CD4-positive, alpha-beta T cell (primary cell): ENCODE measurements around the gene PIBF1. TPM values are rescaled to one million over a fixed set of nuclear protein-coding genes. Genes with fewer than 3 reads are reported as not detected.

ENCODE experiments used
- ATAC-seq: fragments of 200-7000 bp; cut with Tn5 transposase; one replicate; pipeline ENCODE4 v1.10.0; 2022; ENCODE audit warnings: mild to moderate bottlenecking; ENCODE audit not compliant: poor library complexity
- CTCF ChIA-PET: fragments of 350-600 bp; sonication (Branson Sonifier 250); formaldehyde crosslinking; loops from one replicate; lab custom pipeline; 2021; ENCODE audit warnings: antibody characterized with exemption, inconsistent platforms; lab: Charles Lee
- POLR2A ChIA-PET: fragments of 350-600 bp; sonication (Branson Sonifier 250); formaldehyde crosslinking; loops from one replicate; lab custom pipeline; 2021; ENCODE audit warnings: antibody characterized with exemption, inconsistent platforms; lab: Charles Lee
- DNase-seq, 14 experiments: peaks; one replicate each; pipeline ENCODE4 v3.0.0-alpha.2; 2013 to 2020; ENCODE audit warnings: mixed read lengths in 2 of 14
- H3K27ac ChIP-seq, 2 donors: one replicate each; pipeline versions ENCODE4 v1.5.1 to v1.7.0; 2013; ENCODE audit warnings: low read length in 2 of 2, low read depth in 1 of 2, mild to moderate bottlenecking in 1 of 2
- H3K27me3 ChIP-seq, 2 experiments: 1 replicate in 1 of 2; 2 replicates in 1 of 2; pipeline versions ENCODE4 v1.6.1 to v1.7.0; 2013; ENCODE audit warnings: low read length in 2 of 2, control low read depth in 1 of 2, mild to moderate bottlenecking in 1 of 2, moderate library complexity in 1 of 2; ENCODE audit not compliant: insufficient read depth in 2 of 2, control insufficient read depth in 1 of 2
- H3K36me3 ChIP-seq: one replicate; pipeline ENCODE4 v1.6.1; 2013; ENCODE audit warnings: low read length, control low read depth; ENCODE audit not compliant: insufficient read depth
- H3K4me1 ChIP-seq: one replicate; pipeline ENCODE4 v1.6.1; 2013; ENCODE audit warnings: low read length, control low read depth; ENCODE audit not compliant: insufficient read depth
- H3K4me3 ChIP-seq: one replicate; pipeline ENCODE4 v1.5.1; 2013; ENCODE audit warnings: mild to moderate bottlenecking, low read length, moderate library complexity
- H3K9me3 ChIP-seq, 2 experiments: 1 replicate in 1 of 2; 2 replicates in 1 of 2; pipeline versions ENCODE4 v1.6.1 to v1.7.0; 2013; ENCODE audit warnings: low read length in 2 of 2, mild to moderate bottlenecking in 2 of 2, control low read depth in 1 of 2, moderate library complexity in 1 of 2; ENCODE audit not compliant: control insufficient read depth in 1 of 2, insufficient read depth in 1 of 2
- H3K27ac Mint-ChIP-seq: one replicate; pipeline ENCODE4 v1.8.0; 2020; ENCODE audit warnings: mixed read lengths
- H3K27me3 Mint-ChIP-seq: one replicate; pipeline ENCODE4 v1.8.0; 2021; ENCODE audit warnings: mixed read lengths
- H3K36me3 Mint-ChIP-seq: one replicate; pipeline ENCODE4 v1.8.0; 2021; ENCODE audit warnings: low read depth, mixed read lengths
- H3K4me1 Mint-ChIP-seq: one replicate; pipeline ENCODE4 v1.8.0; 2021; ENCODE audit warnings: low read depth, mixed read lengths
- H3K4me3 Mint-ChIP-seq: one replicate; pipeline ENCODE4 v1.8.0; 2020; ENCODE audit warnings: mild to moderate bottlenecking, mixed read lengths
- H3K9me3 Mint-ChIP-seq: one replicate; pipeline ENCODE4 v1.8.0; 2020; ENCODE audit warnings: mixed read lengths
- CTCF ChIP-seq: fragments of 200-600 bp; IDR thresholded peaks from one replicate; pipeline ENCODE4 v1.8.0; 2022; ENCODE audit warnings: antibody characterized with exemption, mild to moderate bottlenecking
- intact Hi-C, 2 experiments: fragments of 100-400 bp; cut with DNase I in 1 of 2; cut with micrococcal nuclease in 1 of 2; formaldehyde crosslinking; loops; one replicate each; pipeline versions ENCODE4 v1.15.1 to v1.9.0; 2023 to 2025; cut with DNase I, micrococcal nuclease
- total RNA-seq, 174 experiments: library from RNA in 2 of 174; stranded (reverse) in 2 of 174; gene quantifications; one replicate each; pipeline ENCODE4 v1.2.3 and lab custom pipeline; 2021 to 2026

Gene PIBF1
- total RNA-seq, 2 experiments from 2014 or later = 22.6 to 22.7 TPM

GRCh38 chr13:72849571-72849970 is 67.6 kb downstream of the PIBF1 start:
- no peaks in the 10 kb centered on the region for H3K27me3 Mint-ChIP-seq
- Histone ChIP-seq H3K4me1 (no peaks in the 10 kb centered on the region), H3K36me3 (peaks cover 65% of the 10 kb centered on the region), H3K27me3 (no peaks in the 10 kb centered on the region), H3K27ac (no peak overlapping the region), H3K4me3 (no peak overlapping the region), H3K9me3 (no peaks in the 10 kb centered on the region)
- POLR2A ChIA-PET = no interaction called here
- no peaks in the 10 kb centered on the region for H3K9me3 Mint-ChIP-seq
- no peaks in the 10 kb centered on the region for H3K4me1 Mint-ChIP-seq
- CTCF ChIA-PET = no interaction called here
- H3K27ac Mint-ChIP-seq = no peak overlapping the region
- no peak for TF ChIP-seq CTCF
- intact Hi-C loops = no loop called here
- peaks cover 76% of the 10 kb centered on the region for H3K36me3 Mint-ChIP-seq
- H3K4me3 Mint-ChIP-seq = no peak overlapping the region
- no peak for ATAC-seq
- DNase-seq = no peak

GRCh38 chr13:72850959-72851677 is 69.2 kb downstream of the PIBF1 start:
- H3K36me3 ChIP-seq = peaks cover 61% of the 10 kb centered on the region
- no peaks in the 10 kb centered on the region for H3K9me3 ChIP-seq
- Mint-ChIP-seq H3K27ac (no peak overlapping the region), H3K4me3 (no peak overlapping the region), H3K4me1 (no peaks in the 10 kb centered on the region), H3K36me3 (peaks cover 76% of the 10 kb centered on the region), H3K27me3 (no peaks in the 10 kb centered on the region), H3K9me3 (no peaks in the 10 kb centered on the region)
- H3K4me1 ChIP-seq = no peaks in the 10 kb centered on the region
- ChIA-PET POLR2A (no interaction called here), CTCF (no interaction called here)
- DNase-seq (peak in 1 of 14 experiments; percentile 12), ATAC-seq (no peak)
- no peak overlapping the region for H3K4me3 ChIP-seq
- no peak overlapping the region for H3K27ac ChIP-seq
- no peak for TF ChIP-seq CTCF
- intact Hi-C loops = no loop called here
- no peaks in the 10 kb centered on the region for H3K27me3 ChIP-seq

GRCh38 chr13:72851678-72852014 is 69.7 kb downstream of the PIBF1 start:
- Histone ChIP-seq H3K9me3 (no peaks in the 10 kb centered on the region), H3K4me3 (no peak overlapping the region), H3K27ac (no peak overlapping the region), H3K4me1 (no peaks in the 10 kb centered on the region), H3K27me3 (no peaks in the 10 kb centered on the region), H3K36me3 (peaks cover 56% of the 10 kb centered on the region)
- ATAC-seq (no peak), DNase-seq (no peak)
- no peak for TF ChIP-seq CTCF
- CTCF ChIA-PET = no interaction called here
- H3K27ac Mint-ChIP-seq = no peak overlapping the region
- no peak overlapping the region for H3K4me3 Mint-ChIP-seq
- no peaks in the 10 kb centered on the region for H3K9me3 Mint-ChIP-seq
- POLR2A ChIA-PET = no interaction called here
- H3K27me3 Mint-ChIP-seq = no peaks in the 10 kb centered on the region
- peaks cover 73% of the 10 kb centered on the region for H3K36me3 Mint-ChIP-seq
- intact Hi-C loops = no loop called here
- H3K4me1 Mint-ChIP-seq = no peaks in the 10 kb centered on the region
